HepG2 (cell line): ENCODE data around the gene ANXA5. TPM values are rescaled to one million over a fixed set of nuclear protein-coding genes. Genes with fewer than 3 reads are reported as not detected.

ENCODE experiments used
- ARNTL ChIP-seq: sonication (generic); formaldehyde crosslinking; IDR thresholded peaks from 2 replicates; pipeline ENCODE4 v1.4.0; 2020; ENCODE audit warnings: mild to moderate bottlenecking, missing genetic modification reagents
- ATF7 ChIP-seq, 2 experiments: fragments of 450-650 bp in 1 of 2; sonication (generic) in 1 of 2; formaldehyde crosslinking in 1 of 2; IDR thresholded peaks; 2 replicates each; pipeline versions ENCODE4 v1.4.0 to v1.6.1; 2016 to 2020; ENCODE audit warnings: antibody characterized with exemption in 1 of 2, mild to moderate bottlenecking in 1 of 2, missing genetic modification reagents in 1 of 2
- DMAP1 ChIP-seq: IDR thresholded peaks from 2 replicates; pipeline ENCODE4 v1.6.1; 2016
- DNMT3B ChIP-seq: conservative IDR thresholded peaks from 2 replicates; pipeline ENCODE4 v1.6.1; 2016; ENCODE audit warnings: missing biosample characterization, control low read depth
- GABPA ChIP-seq, 2 experiments: IDR thresholded peaks; 2 replicates each; pipeline ENCODE4 v1.6.1; 2011 to 2016; ENCODE audit warnings: low read depth in 2 of 2, low read length in 1 of 2, missing biosample characterization in 1 of 2, missing genetic modification characterization in 1 of 2
- GLI4 ChIP-seq: sonication (generic); formaldehyde crosslinking; IDR thresholded peaks from 2 replicates; pipeline ENCODE4 v1.5.1; 2020; ENCODE audit warnings: missing genetic modification reagents, mild to moderate bottlenecking, moderate library complexity, borderline replicate concordance
- JUN ChIP-seq: sonication (generic); formaldehyde crosslinking; IDR thresholded peaks from 2 replicates; pipeline ENCODE4 v1.4.0; 2020; ENCODE audit warnings: mild to moderate bottlenecking, missing genetic modification reagents
- KLF6 ChIP-seq: IDR thresholded peaks from 2 replicates; pipeline ENCODE4 v1.8.0; 2016; ENCODE audit warnings: missing biosample characterization, missing genetic modification reagents
- NFATC3 ChIP-seq: sonication (generic); formaldehyde crosslinking; IDR thresholded peaks from 2 replicates; pipeline ENCODE4 v1.5.1; 2020; ENCODE audit warnings: mild to moderate bottlenecking, missing genetic modification reagents
- NFRKB ChIP-seq: fragments of 450-650 bp; IDR thresholded peaks from 2 replicates; pipeline ENCODE4 v1.6.1; 2017
- POLR2AphosphoS2 ChIP-seq: IDR thresholded peaks from 2 replicates; pipeline ENCODE4 v1.6.1; 2011; ENCODE audit warnings: low read depth, low read length, improper control_type of control experiment
- SIN3A ChIP-seq: IDR thresholded peaks from 2 replicates; pipeline ENCODE4 v1.6.1; 2011; ENCODE audit warnings: low read depth, mild to moderate bottlenecking, control low read depth, low read length, borderline replicate concordance
- ZBTB1 ChIP-seq: sonication (generic); formaldehyde crosslinking; IDR thresholded peaks from 2 replicates; pipeline ENCODE4 v1.4.0; 2020; ENCODE audit warnings: missing genetic modification reagents, borderline replicate concordance
- ZBTB3 ChIP-seq: sonication (generic); formaldehyde crosslinking; IDR thresholded peaks from 2 replicates; pipeline ENCODE4 v1.4.0; 2020; ENCODE audit warnings: low read depth, mild to moderate bottlenecking, moderate library complexity, missing genetic modification reagents, borderline replicate concordance
- ZFP1 ChIP-seq: IDR thresholded peaks from 2 replicates; pipeline ENCODE4 v1.6.1; 2016
- ZNF10 ChIP-seq: sonication (generic); formaldehyde crosslinking; IDR thresholded peaks from 2 replicates; pipeline ENCODE4 v1.4.0; 2020; ENCODE audit warnings: mild to moderate bottlenecking, low read depth, missing genetic modification reagents, borderline replicate concordance
- ZNF232 ChIP-seq: sonication (generic); formaldehyde crosslinking; IDR thresholded peaks from 2 replicates; pipeline ENCODE4 v1.4.0; 2020; ENCODE audit warnings: missing genetic modification reagents, borderline replicate concordance
- polyA plus RNA-seq, 8 experiments: library from polyadenylated mRNA; depleted of rRNA in 3 of 8; stranded (reverse) in 7 of 8; unstranded in 1 of 8; fragments of >200 nt; fragmentation: Illumina TruSeq in 4 of 8; extraction: Trizol in 4 of 8; gene quantifications; 2 replicates each; pipeline versions ENCODE4 v1.2.1 to v1.2.3, GENCODE V29; 2011 to 2016; ENCODE audit warnings: low read depth in 4 of 8, missing spikeins in 1 of 8, mixed read lengths in 1 of 8; ENCODE audit not compliant: insufficient read depth in 1 of 8
- total RNA-seq, 5 experiments: library from RNA; depleted of rRNA; stranded (reverse); fragments of >200 nt; fragmentation: Illumina TruSeq; extraction: Trizol; gene quantifications; 2 replicates each; pipeline ENCODE4 v1.2.3, GENCODE V29; 2016; ENCODE audit warnings: low read depth in 1 of 5
- TF ChIP-seq, protein P1 (sequence below): sonication (generic); formaldehyde crosslinking; conservative IDR thresholded peaks from 2 replicates; pipeline ENCODE4 v1.4.0; 2020; ENCODE audit warnings: mild to moderate bottlenecking, missing genetic modification reagents, moderate library complexity
- TF ChIP-seq, protein P2 (sequence below): sonication (generic); formaldehyde crosslinking; IDR thresholded peaks from 2 replicates; pipeline ENCODE4 v1.4.0; 2020; ENCODE audit warnings: mild to moderate bottlenecking, missing genetic modification reagents
- TF ChIP-seq, protein P3 (sequence below): sonication (generic); formaldehyde crosslinking; IDR thresholded peaks from 2 replicates; pipeline ENCODE4 v1.9.0; 2022; ENCODE audit warnings: low read depth, missing genetic modification reagents
- TF ChIP-seq, protein P4 (sequence below): IDR thresholded peaks from 2 replicates; pipeline ENCODE4 v1.6.1; 2016; ENCODE audit warnings: low read depth

ANXA5 gene
- total and polyA plus RNA-seq, 2 of the 13 experiments (the other 11 are each of a cell fraction or from before 2014, with no cell fraction given) = 209 to 342 TPM

DNA sequence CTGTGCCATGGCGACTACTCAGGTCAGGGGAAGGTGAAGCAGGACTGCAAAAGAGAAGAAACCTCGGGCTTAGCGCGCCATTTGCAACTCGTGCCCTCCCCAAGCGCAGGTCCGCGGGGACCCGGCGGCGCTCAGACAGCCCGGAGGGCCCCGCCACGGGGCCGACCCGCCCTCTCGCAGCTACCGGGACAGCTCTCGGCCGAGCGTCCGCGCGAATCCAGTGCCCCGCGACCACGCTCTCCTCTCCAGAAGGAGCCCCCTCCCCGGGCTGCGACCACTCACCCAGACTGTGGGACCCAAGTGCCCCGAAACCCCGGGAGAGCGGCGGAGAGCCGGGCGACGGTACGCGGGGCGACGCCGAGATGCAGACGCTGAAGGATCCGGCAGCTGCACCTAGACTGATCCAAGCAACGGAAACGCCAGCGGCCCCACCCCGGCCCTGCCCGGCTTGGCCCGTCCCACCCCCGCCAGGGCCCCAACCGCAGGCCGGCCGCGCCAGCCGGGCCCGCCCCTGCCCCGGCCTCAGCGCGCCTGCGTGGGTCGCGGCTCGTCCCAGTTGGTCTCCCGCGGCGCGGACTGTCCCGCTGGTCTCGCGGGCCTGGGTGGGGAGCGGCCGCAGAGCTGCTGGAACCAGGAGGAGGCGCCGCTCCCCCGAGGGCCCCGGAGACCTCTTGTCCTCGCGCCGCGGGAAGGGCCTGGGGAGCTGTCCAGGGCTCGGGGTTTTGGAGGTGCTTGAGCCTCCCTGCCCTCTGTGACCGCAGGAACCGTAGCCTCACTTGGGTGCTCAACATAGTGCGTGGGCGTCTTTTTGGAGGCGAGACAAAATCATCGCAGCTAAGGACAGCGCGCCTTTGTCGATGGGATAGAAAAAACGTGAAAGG is at the start of gene ANXA5 (continued):
- TF ChIP-seq ZFP1 (CRISPR knock-in tag) (no peak), ZBTB3 (0 out of 2 replicates have a peak, but pooled peaks have one; percentile 38), GLI4 (peak; percentile 85; the same call in 1 of the 2 replicates), DNMT3B (CRISPR knock-in tag) (no peak), ZNF10 (CRISPR knock-in tag) (no peak), ZBTB1 (CRISPR knock-in tag) (no peak), KLF6 (CRISPR knock-in tag) (no peak), DMAP1 (CRISPR knock-in tag) (peak; percentile 57), ATF7 (IDR thresholded peaks at IDR 0.05) (no peak), ATF7 (CRISPR knock-in tag; IDR thresholded peaks at IDR 0.05) (no peak), SIN3A (peak; percentile 56; the same call in 1 of the 2 replicates), NFATC3 (no peak), POLR2AphosphoS2 (no peak), JUN (CRISPR knock-in tag) (no peak), ZNF232 (CRISPR knock-in tag) (no peak), NFRKB (no peak), ARNTL (CRISPR knock-in tag) (no peak), GABPA (IDR thresholded peaks at IDR 0.05; ENCODE audit: low read depth, low read length) (peak; percentile 21; the same call in 1 of the 2 replicates), GABPA (CRISPR knock-in tag; IDR thresholded peaks at IDR 0.05; ENCODE audit: low read depth) (no peak)
- TF ChIP-seq, protein P1, sequence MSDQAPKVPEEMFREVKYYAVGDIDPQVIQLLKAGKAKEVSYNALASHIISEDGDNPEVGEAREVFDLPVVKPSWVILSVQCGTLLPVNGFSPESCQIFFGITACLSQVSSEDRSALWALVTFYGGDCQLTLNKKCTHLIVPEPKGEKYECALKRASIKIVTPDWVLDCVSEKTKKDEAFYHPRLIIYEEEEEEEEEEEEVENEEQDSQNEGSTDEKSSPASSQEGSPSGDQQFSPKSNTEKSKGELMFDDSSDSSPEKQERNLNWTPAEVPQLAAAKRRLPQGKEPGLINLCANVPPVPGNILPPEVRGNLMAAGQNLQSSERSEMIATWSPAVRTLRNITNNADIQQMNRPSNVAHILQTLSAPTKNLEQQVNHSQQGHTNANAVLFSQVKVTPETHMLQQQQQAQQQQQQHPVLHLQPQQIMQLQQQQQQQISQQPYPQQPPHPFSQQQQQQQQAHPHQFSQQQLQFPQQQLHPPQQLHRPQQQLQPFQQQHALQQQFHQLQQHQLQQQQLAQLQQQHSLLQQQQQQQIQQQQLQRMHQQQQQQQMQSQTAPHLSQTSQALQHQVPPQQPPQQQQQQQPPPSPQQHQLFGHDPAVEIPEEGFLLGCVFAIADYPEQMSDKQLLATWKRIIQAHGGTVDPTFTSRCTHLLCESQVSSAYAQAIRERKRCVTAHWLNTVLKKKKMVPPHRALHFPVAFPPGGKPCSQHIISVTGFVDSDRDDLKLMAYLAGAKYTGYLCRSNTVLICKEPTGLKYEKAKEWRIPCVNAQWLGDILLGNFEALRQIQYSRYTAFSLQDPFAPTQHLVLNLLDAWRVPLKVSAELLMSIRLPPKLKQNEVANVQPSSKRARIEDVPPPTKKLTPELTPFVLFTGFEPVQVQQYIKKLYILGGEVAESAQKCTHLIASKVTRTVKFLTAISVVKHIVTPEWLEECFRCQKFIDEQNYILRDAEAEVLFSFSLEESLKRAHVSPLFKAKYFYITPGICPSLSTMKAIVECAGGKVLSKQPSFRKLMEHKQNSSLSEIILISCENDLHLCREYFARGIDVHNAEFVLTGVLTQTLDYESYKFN (CRISPR knock-in tag) = peak; percentile 35; the same call in 1 of the 2 replicates
- TF ChIP-seq, protein P2, sequence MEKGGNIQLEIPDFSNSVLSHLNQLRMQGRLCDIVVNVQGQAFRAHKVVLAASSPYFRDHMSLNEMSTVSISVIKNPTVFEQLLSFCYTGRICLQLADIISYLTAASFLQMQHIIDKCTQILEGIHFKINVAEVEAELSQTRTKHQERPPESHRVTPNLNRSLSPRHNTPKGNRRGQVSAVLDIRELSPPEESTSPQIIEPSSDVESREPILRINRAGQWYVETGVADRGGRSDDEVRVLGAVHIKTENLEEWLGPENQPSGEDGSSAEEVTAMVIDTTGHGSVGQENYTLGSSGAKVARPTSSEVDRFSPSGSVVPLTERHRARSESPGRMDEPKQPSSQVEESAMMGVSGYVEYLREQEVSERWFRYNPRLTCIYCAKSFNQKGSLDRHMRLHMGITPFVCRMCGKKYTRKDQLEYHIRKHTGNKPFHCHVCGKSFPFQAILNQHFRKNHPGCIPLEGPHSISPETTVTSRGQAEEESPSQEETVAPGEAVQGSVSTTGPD (CRISPR knock-in tag) = no peak
- TF ChIP-seq, protein P3, sequence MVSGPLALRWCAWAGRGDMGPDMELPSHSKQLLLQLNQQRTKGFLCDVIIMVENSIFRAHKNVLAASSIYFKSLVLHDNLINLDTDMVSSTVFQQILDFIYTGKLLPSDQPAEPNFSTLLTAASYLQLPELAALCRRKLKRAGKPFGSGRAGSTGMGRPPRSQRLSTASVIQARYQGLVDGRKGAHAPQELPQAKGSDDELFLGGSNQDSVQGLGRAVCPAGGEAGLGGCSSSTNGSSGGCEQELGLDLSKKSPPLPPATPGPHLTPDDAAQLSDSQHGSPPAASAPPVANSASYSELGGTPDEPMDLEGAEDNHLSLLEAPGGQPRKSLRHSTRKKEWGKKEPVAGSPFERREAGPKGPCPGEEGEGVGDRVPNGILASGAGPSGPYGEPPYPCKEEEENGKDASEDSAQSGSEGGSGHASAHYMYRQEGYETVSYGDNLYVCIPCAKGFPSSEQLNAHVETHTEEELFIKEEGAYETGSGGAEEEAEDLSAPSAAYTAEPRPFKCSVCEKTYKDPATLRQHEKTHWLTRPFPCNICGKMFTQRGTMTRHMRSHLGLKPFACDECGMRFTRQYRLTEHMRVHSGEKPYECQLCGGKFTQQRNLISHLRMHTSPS = no peak
- TF ChIP-seq, protein P4, sequence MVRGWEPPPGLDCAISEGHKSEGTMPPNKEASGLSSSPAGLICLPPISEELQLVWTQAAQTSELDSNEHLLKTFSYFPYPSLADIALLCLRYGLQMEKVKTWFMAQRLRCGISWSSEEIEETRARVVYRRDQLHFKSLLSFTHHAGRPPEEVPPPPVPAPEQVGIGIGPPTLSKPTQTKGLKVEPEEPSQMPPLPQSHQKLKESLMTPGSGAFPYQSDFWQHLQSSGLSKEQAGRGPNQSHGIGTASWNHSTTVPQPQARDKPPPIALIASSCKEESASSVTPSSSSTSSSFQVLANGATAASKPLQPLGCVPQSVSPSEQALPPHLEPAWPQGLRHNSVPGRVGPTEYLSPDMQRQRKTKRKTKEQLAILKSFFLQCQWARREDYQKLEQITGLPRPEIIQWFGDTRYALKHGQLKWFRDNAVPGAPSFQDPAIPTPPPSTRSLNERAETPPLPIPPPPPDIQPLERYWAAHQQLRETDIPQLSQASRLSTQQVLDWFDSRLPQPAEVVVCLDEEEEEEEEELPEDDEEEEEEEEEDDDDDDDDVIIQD (CRISPR knock-in tag) = no peak
